Measurements from ENCODE around the gene CHMP4B. TPM values are rescaled to one million over a fixed set of nuclear protein-coding genes. Genes with fewer than 3 reads are reported as not detected.

Gene CHMP4B
- total and polyA plus RNA-seq, 12 donors, result 87.5 to 246 (median 103) TPM

- no peak overlapping the region for H3K27ac ChIP-seq
- DNase-seq (no peak), ATAC-seq (no peak)
- WGBS, 2 donors, result 63% methylated on average over 6 of the region's 6 CpGs
- no peak for TF ChIP-seq CTCF (IDR thresholded peaks at IDR 0.05)
- peaks cover 0 to 3% (median 0%) of the 10 kb centered on the region in 7 donors for H3K27me3 ChIP-seq
- peaks cover 0 to 25% (median 10%) of the 10 kb centered on the region in 11 donors for H3K9me3 ChIP-seq
- H3K36me3 ChIP-seq, result no peaks in the 10 kb centered on the region
- intact Hi-C loops (cut with DNase I), result no loop called here
- H3K4me3 ChIP-seq, result no peak overlapping the region
- no peaks in the 10 kb centered on the region for H3K4me1 ChIP-seq
Measured at GRCh38 chr20:33881989-33882388, 70.8 kb downstream of the CHMP4B start.

GRCh38 chr20:33882481-33882880, 71.3 kb downstream of the CHMP4B start:
- Histone ChIP-seq H3K4me1 (no peaks in the 10 kb centered on the region), H3K9me3 (peaks cover 0 to 23% (median 10%) of the 10 kb centered on the region in 11 donors), H3K27ac (no peak overlapping the region), H3K36me3 (no peaks in the 10 kb centered on the region), H3K4me3 (no peak overlapping the region), H3K27me3 (peaks cover 0 to 3% (median 0%) of the 10 kb centered on the region in 7 donors)
- DNase-seq, result no peak
- intact Hi-C loops (cut with DNase I), result no loop called here
- TF ChIP-seq CTCF (IDR thresholded peaks at IDR 0.05), result no peak
- 80 to 83% methylated on average over 10 of the region's 10 CpGs for WGBS, 2 donors
- ATAC-seq, result no peak

GRCh38 chr20:33883164-33883563, 72.0 kb downstream of the CHMP4B start:
- H3K4me1 ChIP-seq, result no peaks in the 10 kb centered on the region
- ATAC-seq, result no peak
- peaks cover 0 to 20% (median 10%) of the 10 kb centered on the region in 11 donors for H3K9me3 ChIP-seq
- H3K36me3 ChIP-seq, result no peaks in the 10 kb centered on the region
- intact Hi-C loops (cut with DNase I), result no loop called here
- peaks cover 0 to 3% (median 0%) of the 10 kb centered on the region in 7 donors for H3K27me3 ChIP-seq
- H3K27ac ChIP-seq, result no peak overlapping the region
- DNase-seq, result no peak
- H3K4me3 ChIP-seq, result no peak overlapping the region
- no peak for TF ChIP-seq CTCF (IDR thresholded peaks at IDR 0.05)
- WGBS, 2 donors, result 85 to 87% methylated on average over 6 of the region's 6 CpGs

GRCh38 chr20:33884633-33885032, 73.5 kb downstream of the CHMP4B start:
- no peak overlapping the region for H3K4me3 ChIP-seq
- 85 to 87% methylated on average over 2 of the region's 2 CpGs for WGBS, 2 donors

More at GRCh38 chr20:33884633-33885032, 73.5 kb downstream of the CHMP4B start:
- no peak for TF ChIP-seq CTCF (IDR thresholded peaks at IDR 0.05)
- peaks cover 0 to 3% (median 0%) of the 10 kb centered on the region in 7 donors for H3K27me3 ChIP-seq
- ATAC-seq (no peak), DNase-seq (no peak)
- no peaks in the 10 kb centered on the region for H3K36me3 ChIP-seq
- H3K27ac ChIP-seq, result no peak overlapping the region
- no peaks in the 10 kb centered on the region for H3K4me1 ChIP-seq
- peaks cover 0 to 8% (median 1%) of the 10 kb centered on the region in 11 donors for H3K9me3 ChIP-seq
- intact Hi-C loops (cut with DNase I), result no loop called here

All from heart right ventricle (tissue), 16 donors.